ENCODE data around the gene ZPR1. TPM values are rescaled to one million over a fixed set of nuclear protein-coding genes. Genes with fewer than 3 reads are reported as not detected.

Gene ZPR1
- total RNA-seq (100 to 1,000 TPM; 117 to 118 TPM), total RNA-seq (59.7 to 261 (median 127) reads per million in 172 experiments)
- polyA plus RNA-seq (2013, experiment 1 of 2), result 33.1 TPM
- 37.1 TPM for polyA plus RNA-seq (2013, experiment 2 of 2)

GRCh38 chr11:116787786-116788486 lies at the start of gene ZPR1:
ZPR1 (minus strand) TSS chr11:116788023; CDS start chr11:116787990, 33 bp downstream.
- H3K27me3 Mint-ChIP-seq, result no peaks in the 10 kb centered on the region
- peaks cover 52% of the 10 kb centered on the region for H3K4me1 Mint-ChIP-seq (ENCODE audit: low read depth)
- H3K36me3 ChIP-seq (ENCODE audit: insufficient read depth, low read length), result peaks cover 37% of the 10 kb centered on the region
- ChIA-PET CTCF (interaction anchor here (1.1 to 1.4 kb wide), 3 partner anchors 16 to 48 kb away, joined by 3 read pairs; no protein-coding TSS in a partner anchor), POLR2A (interaction anchor here (0.7 to 3.0 kb wide), 18 partner anchors 11 to 443 kb away, joined by 3 to 64 read pairs (median 4); partner anchors contain the start of genes BUD13, PAFAH1B2, PCSK7 and SIDT2)
- peak within 1 kb of the TSS; percentile 94 for H3K4me3 Mint-ChIP-seq
- intact Hi-C loops (cut with DNase I, micrococcal nuclease), result loop anchor here (1.0 to 5.0 kb wide), 6 partner anchors 15 to 539 kb away; partner anchors contain the start of genes BUD13 (in 2 of the 2), PCSK7 (in 2 of the 2), RNF214 (in 2 of the 2) and CEP164 (in 1 of the 2)
- H3K36me3 Mint-ChIP-seq (ENCODE audit: low read depth), result peaks cover 53% of the 10 kb centered on the region
- H3K9me3 Mint-ChIP-seq, result no peaks in the 10 kb centered on the region
- peak; percentile 82 for ATAC-seq (ENCODE audit: poor library complexity)
- H3K4me1 ChIP-seq (ENCODE audit: insufficient read depth, low read length), result peaks cover 46% of the 10 kb centered on the region
- H3K4me3 ChIP-seq (ENCODE audit: low read length), result peak within 1 kb of the TSS; percentile 85
- DNase-seq, result peak; percentile 71 to 92 (median 84)
- H3K27me3 ChIP-seq (ENCODE audit: control insufficient read depth in 1 of 2, insufficient read depth in 2 of 2, low read length in 2 of 2), result no peaks in the 10 kb centered on the region
- H3K27ac Mint-ChIP-seq, result peak within 1 kb of the TSS; percentile 96
- no peak for TF ChIP-seq CTCF (IDR thresholded peaks at IDR 0.05)
- peak within 1 kb of the TSS; percentile 63 to 79 for H3K27ac ChIP-seq (ENCODE audit: low read depth in 1 of 2, low read length in 2 of 2)
- no peaks in the 10 kb centered on the region for H3K9me3 ChIP-seq (ENCODE audit: control insufficient read depth in 1 of 2, insufficient read depth in 1 of 2, low read length in 2 of 2)

GRCh38 chr11:116836632-116836991 lies 48.8 kb upstream of the ZPR1 start:
- ChIA-PET CTCF (interaction anchor here (0.8 to 1.6 kb wide), 10 partner anchors 14 to 280 kb away, joined by 3 to 11 read pairs (median 6); partner anchors contain the start of genes APOA4, APOA5 and ZPR1), POLR2A (interaction anchor here (1.3 to 2.8 kb wide), 8 partner anchors 16 to 342 kb away, joined by 4 to 76 read pairs (median 11); partner anchors contain the start of genes APOA5, BUD13, PAFAH1B2 and SIDT2)
- H3K4me1 Mint-ChIP-seq (ENCODE audit: low read depth), result peaks cover 12% of the 10 kb centered on the region
- no peak for TF ChIP-seq CTCF (IDR thresholded peaks at IDR 0.05)
- H3K4me3 Mint-ChIP-seq, result no peak overlapping the region
- no peaks in the 10 kb centered on the region for H3K36me3 Mint-ChIP-seq (ENCODE audit: low read depth)
- intact Hi-C loops (cut with DNase I, micrococcal nuclease), result loop anchor here (1.0 to 5.0 kb wide), 3 partner anchors 14 to 104 kb away; partner anchors contain the start of gene APOA5 (in 2 of the 2)
- no peaks in the 10 kb centered on the region for H3K9me3 Mint-ChIP-seq
- Histone ChIP-seq H3K36me3 (ENCODE audit: insufficient read depth, low read length) (no peaks in the 10 kb centered on the region), H3K27me3 (ENCODE audit: control insufficient read depth in 1 of 2, insufficient read depth in 2 of 2, low read length in 2 of 2) (no peaks in the 10 kb centered on the region), H3K4me1 (ENCODE audit: insufficient read depth, low read length) (peaks cover 18% of the 10 kb centered on the region), H3K9me3 (ENCODE audit: control insufficient read depth in 1 of 2, insufficient read depth in 1 of 2, low read length in 2 of 2) (no peaks in the 10 kb centered on the region), H3K27ac (ENCODE audit: low read depth in 1 of 2, low read length in 2 of 2) (no peak overlapping the region), H3K4me3 (ENCODE audit: low read length) (no peak overlapping the region)
- no peak overlapping the region for H3K27ac Mint-ChIP-seq
- ATAC-seq (ENCODE audit: poor library complexity), result no peak
- no peaks in the 10 kb centered on the region for H3K27me3 Mint-ChIP-seq
- no peak for DNase-seq

- no peak overlapping the region for H3K27ac ChIP-seq (ENCODE audit: low read depth in 1 of 2, low read length in 2 of 2)
- no peaks in the 10 kb centered on the region for H3K9me3 Mint-ChIP-seq
- intact Hi-C loops (cut with DNase I, micrococcal nuclease), result loop anchor here (1.0 to 5.0 kb wide), 3 partner anchors 15 to 104 kb away; partner anchors contain the start of gene APOA5 (in 2 of the 2)
- no peaks in the 10 kb centered on the region for H3K27me3 ChIP-seq (ENCODE audit: control insufficient read depth in 1 of 2, insufficient read depth in 2 of 2, low read length in 2 of 2)
- peaks cover 12% of the 10 kb centered on the region for H3K4me1 Mint-ChIP-seq (ENCODE audit: low read depth)
- H3K36me3 Mint-ChIP-seq (ENCODE audit: low read depth), result no peaks in the 10 kb centered on the region
- peak; percentile 69 to 92 (median 78) for DNase-seq
- H3K4me3 Mint-ChIP-seq, result peak overlapping the region; percentile 84
- POLR2A ChIA-PET, result interaction anchor here (0.6 to 2.8 kb wide), 19 partner anchors 9 to 400 kb away, joined by 3 to 76 read pairs (median 4); partner anchors contain the start of genes APOA5, BUD13, PAFAH1B2 and PCSK7
- peak; percentile 97 for ATAC-seq (ENCODE audit: poor library complexity)
- H3K4me3 ChIP-seq (ENCODE audit: low read length), result peak overlapping the region; percentile 63
- peak overlapping the region; percentile 58 for H3K27ac Mint-ChIP-seq
- peaks cover 18% of the 10 kb centered on the region for H3K4me1 ChIP-seq (ENCODE audit: insufficient read depth, low read length)
- H3K27me3 Mint-ChIP-seq, result no peaks in the 10 kb centered on the region
- CTCF ChIA-PET, result interaction anchor here (0.6 to 1.6 kb wide), 16 partner anchors 14 to 390 kb away, joined by 3 to 11 read pairs (median 4); partner anchors contain the start of genes APOA4, APOA5 and ZPR1
- H3K9me3 ChIP-seq (ENCODE audit: control insufficient read depth in 1 of 2, insufficient read depth in 1 of 2, low read length in 2 of 2), result no peaks in the 10 kb centered on the region
- peak; percentile 70 for TF ChIP-seq CTCF (IDR thresholded peaks at IDR 0.05)
- H3K36me3 ChIP-seq (ENCODE audit: insufficient read depth, low read length), result no peaks in the 10 kb centered on the region
Observed at GRCh38 chr11:116835791-116836631, 48.2 kb upstream of the ZPR1 start.
